Effector memory CD4-positive, alpha-beta T cell (primary cell): Measurements from ENCODE around the gene FARS2.

Source experiments
- DNase-seq, 3 donors: peaks; one replicate each; pipeline ENCODE4 v3.0.0-alpha.2; 2020
- H3K27ac ChIP-seq: 2 replicates; pipeline ENCODE4 v1.7.0; 2013; ENCODE audit warnings: mild to moderate bottlenecking, low read length, moderate library complexity; ENCODE audit not compliant: insufficient read depth, poor library complexity, severe bottlenecking
- H3K27me3 ChIP-seq: replicated peaks from 2 replicates; pipeline ENCODE4 v1.7.0; 2013; ENCODE audit warnings: mild to moderate bottlenecking, low read length; ENCODE audit not compliant: insufficient read depth, control insufficient read depth, poor library complexity, severe bottlenecking
- H3K36me3 ChIP-seq: 2 replicates; pipeline ENCODE4 v1.7.0; 2013; ENCODE audit warnings: mild to moderate bottlenecking, low read length, moderate library complexity; ENCODE audit not compliant: control insufficient read depth, insufficient read depth
- H3K4me1 ChIP-seq: 2 replicates; pipeline ENCODE4 v1.7.0; 2013; ENCODE audit warnings: low read length, mild to moderate bottlenecking; ENCODE audit not compliant: control insufficient read depth, insufficient read depth, poor library complexity, severe bottlenecking
- H3K4me3 ChIP-seq: 2 replicates; pipeline ENCODE4 v1.7.0; 2013; ENCODE audit warnings: low read length, low read depth, mild to moderate bottlenecking; ENCODE audit not compliant: insufficient read depth, poor library complexity, severe bottlenecking
- H3K9me3 ChIP-seq: 2 replicates; pipeline ENCODE4 v1.7.0; 2013; ENCODE audit warnings: mild to moderate bottlenecking, low read length, moderate library complexity; ENCODE audit not compliant: control insufficient read depth

The FARS2 gene

GRCh38 chr6:5501837-5502236 is 240.5 kb downstream of the FARS2 start:
- Histone ChIP-seq H3K4me1 (peaks cover 4% of the 10 kb centered on the region), H3K9me3 (no peaks in the 10 kb centered on the region)

GRCh38 chr6:5504078-5504477 is 242.8 kb downstream of the FARS2 start:
- Histone ChIP-seq H3K27me3 (no peaks in the 10 kb centered on the region), H3K27ac (no peak overlapping the region), H3K36me3 (no peaks in the 10 kb centered on the region), H3K4me1 (peaks cover 10% of the 10 kb centered on the region), H3K4me3 (no peak overlapping the region), H3K9me3 (no peaks in the 10 kb centered on the region)
- DNase-seq, result no peak

More at GRCh38 chr6:5501837-5502236, 240.5 kb downstream of the FARS2 start:
- Histone ChIP-seq H3K36me3 (no peaks in the 10 kb centered on the region), H3K27me3 (no peaks in the 10 kb centered on the region), H3K4me3 (no peak overlapping the region), H3K27ac (no peak overlapping the region)
- DNase-seq, result no peak

GRCh38 chr6:5506149-5506548 is 244.8 kb downstream of the FARS2 start:
- Histone ChIP-seq H3K36me3 (no peaks in the 10 kb centered on the region), H3K4me1 (peaks cover 10% of the 10 kb centered on the region), H3K4me3 (no peak overlapping the region), H3K27ac (no peak overlapping the region), H3K9me3 (no peaks in the 10 kb centered on the region), H3K27me3 (no peaks in the 10 kb centered on the region)
- DNase-seq, result no peak

GRCh38 chr6:5506597-5506996 is 245.3 kb downstream of the FARS2 start:
- no peak for DNase-seq
- no peaks in the 10 kb centered on the region for H3K36me3 ChIP-seq
- H3K27me3 ChIP-seq, result no peaks in the 10 kb centered on the region
- H3K4me3 ChIP-seq, result no peak overlapping the region
- no peaks in the 10 kb centered on the region for H3K9me3 ChIP-seq
- no peak overlapping the region for H3K27ac ChIP-seq
- H3K4me1 ChIP-seq, result peaks cover 10% of the 10 kb centered on the region

GRCh38 chr6:5507131-5507681 is 245.9 kb downstream of the FARS2 start:
- no peaks in the 10 kb centered on the region for H3K27me3 ChIP-seq
- H3K4me3 ChIP-seq, result no peak overlapping the region
- no peaks in the 10 kb centered on the region for H3K9me3 ChIP-seq
- H3K27ac ChIP-seq, result no peak overlapping the region
- DNase-seq, result no peak
- peaks cover 10% of the 10 kb centered on the region for H3K4me1 ChIP-seq
- H3K36me3 ChIP-seq, result no peaks in the 10 kb centered on the region

GRCh38 chr6:5509106-5509505 is 247.8 kb downstream of the FARS2 start:
- no peaks in the 10 kb centered on the region for H3K36me3 ChIP-seq
- H3K4me3 ChIP-seq, result no peak overlapping the region
- H3K9me3 ChIP-seq, result no peaks in the 10 kb centered on the region
- no peak for DNase-seq
- no peaks in the 10 kb centered on the region for H3K27me3 ChIP-seq
- H3K27ac ChIP-seq, result no peak overlapping the region
- H3K4me1 ChIP-seq, result peaks cover 10% of the 10 kb centered on the region

GRCh38 chr6:5510331-5511133 is 249.2 kb downstream of the FARS2 start:
- peaks cover 10% of the 10 kb centered on the region for H3K4me1 ChIP-seq
- no peaks in the 10 kb centered on the region for H3K9me3 ChIP-seq
- no peak overlapping the region for H3K4me3 ChIP-seq
- H3K27me3 ChIP-seq, result no peaks in the 10 kb centered on the region
- H3K36me3 ChIP-seq, result no peaks in the 10 kb centered on the region
- no peak overlapping the region for H3K27ac ChIP-seq
- DNase-seq, result no peak

GRCh38 chr6:5511954-5512353 is 250.6 kb downstream of the FARS2 start:
- Histone ChIP-seq H3K27me3 (no peaks in the 10 kb centered on the region), H3K4me1 (peaks cover 9% of the 10 kb centered on the region), H3K4me3 (no peak overlapping the region), H3K36me3 (no peaks in the 10 kb centered on the region), H3K9me3 (no peaks in the 10 kb centered on the region), H3K27ac (no peak overlapping the region)
- no peak for DNase-seq

- DNase-seq, result no peak
- Histone ChIP-seq H3K27me3 (no peaks in the 10 kb centered on the region), H3K4me3 (no peak overlapping the region), H3K36me3 (no peaks in the 10 kb centered on the region), H3K27ac (no peak overlapping the region), H3K4me1 (peaks cover 8% of the 10 kb centered on the region), H3K9me3 (no peaks in the 10 kb centered on the region)
These were observed 251.1 kb downstream of the FARS2 start for GRCh38 chr6:5512422-5512821.

GRCh38 chr6:5513408-5513807 is 252.1 kb downstream of the FARS2 start:
- Histone ChIP-seq H3K27me3 (no peaks in the 10 kb centered on the region), H3K4me1 (peaks cover 12% of the 10 kb centered on the region), H3K9me3 (no peaks in the 10 kb centered on the region), H3K4me3 (no peak overlapping the region), H3K36me3 (no peaks in the 10 kb centered on the region), H3K27ac (no peak overlapping the region)
- DNase-seq, result no peak
